Fibroblast of lung (primary cell): ENCODE measurements around the gene SLC6A16. TPM values are rescaled to one million over a fixed set of nuclear protein-coding genes. Genes with fewer than 3 reads are reported as not detected.

Source experiments
- DNase-seq, 2 donors: peaks; one replicate each; pipeline versions ENCODE4 v3.0.0 to v3.0.0-alpha.2; 2010; ENCODE audit warnings: low read depth in 2 of 2
- H2AFZ ChIP-seq: 2 replicates; pipeline ENCODE4 v1.5.1; 2012; ENCODE audit warnings: low read length, control low read depth, inconsistent platforms
- H3K27ac ChIP-seq: 2 replicates; pipeline ENCODE4 v1.5.1; 2011; ENCODE audit warnings: low read length, control low read depth; ENCODE audit not compliant: insufficient read depth
- H3K27me3 ChIP-seq: 2 replicates; pipeline ENCODE4 v1.5.1; 2011; ENCODE audit warnings: mild to moderate bottlenecking, low read length; ENCODE audit not compliant: control insufficient read depth, insufficient read depth
- H3K36me3 ChIP-seq: 2 replicates; pipeline ENCODE4 v1.5.1; 2011; ENCODE audit warnings: low read length; ENCODE audit not compliant: control insufficient read depth, insufficient read depth
- H3K4me1 ChIP-seq: 2 replicates; pipeline ENCODE4 v1.5.1; 2011; ENCODE audit warnings: low read length; ENCODE audit not compliant: control insufficient read depth, insufficient read depth; ENCODE audit errors: extremely low read depth
- H3K4me2 ChIP-seq: 2 replicates; pipeline ENCODE4 v1.5.1; 2011; ENCODE audit warnings: low read length, control low read depth; ENCODE audit not compliant: insufficient read depth; ENCODE audit errors: extremely low read depth
- H3K4me3 ChIP-seq, 4 experiments: fragments of 200-600 bp in 1 of 4; sonication (generic) in 1 of 4; replicated peaks in 1 of 4; 2 replicates each; pipeline ENCODE4 v1.5.1; 2011 to 2016; ENCODE audit warnings: low read length in 4 of 4, low read depth in 3 of 4, mild to moderate bottlenecking in 3 of 4, control low read depth in 2 of 4, inconsistent platforms in 1 of 4, mixed read lengths in 1 of 4; ENCODE audit not compliant: insufficient read depth in 1 of 4; ENCODE audit errors: control extremely low read depth in 1 of 4
- H3K79me2 ChIP-seq: 2 replicates; pipeline ENCODE4 v1.5.1; 2012; ENCODE audit warnings: mild to moderate bottlenecking, low read length, inconsistent platforms; ENCODE audit not compliant: control insufficient read depth, insufficient read depth
- H3K9ac ChIP-seq: 2 replicates; pipeline ENCODE4 v1.5.1; 2011; ENCODE audit warnings: mild to moderate bottlenecking, low read length, control low read depth; ENCODE audit not compliant: insufficient read depth
- H3K9me3 ChIP-seq: 2 replicates; pipeline ENCODE4 v1.5.1; 2012; ENCODE audit warnings: low read depth, low read length; ENCODE audit not compliant: control insufficient read depth, insufficient read depth
- H4K20me1 ChIP-seq: 2 replicates; pipeline ENCODE4 v1.5.1; 2011; ENCODE audit warnings: low read length; ENCODE audit not compliant: control insufficient read depth, insufficient read depth; ENCODE audit errors: extremely low read depth
- EZH2 ChIP-seq: IDR thresholded peaks from 2 replicates; pipeline ENCODE4 v1.5.1; 2012; ENCODE audit warnings: low read length, control low read depth, mild to moderate bottlenecking; ENCODE audit errors: missing control alignments
- polyA plus RNA-seq, 2 donors: library from polyadenylated mRNA; depleted of rRNA in 1 of 2; stranded (reverse) in 1 of 2; unstranded in 1 of 2; fragments of >200 nt; gene quantifications; 2 replicates each; pipeline ENCODE4 v1.2.1, GENCODE V29; 2011 to 2012; ENCODE audit warnings: missing spikeins in 1 of 2
- total RNA-seq: library from RNA; depleted of rRNA; stranded (reverse); fragments of >200 nt; gene quantifications from 2 replicates; pipeline ENCODE4 v1.2.1, GENCODE V29; 2014
- TF ChIP-seq, protein P1 (sequence below), 2 donors: IDR thresholded peaks in 1 of 2; conservative IDR thresholded peaks in 1 of 2; 1 replicate in 1 of 2; 2 replicates in 1 of 2; pipeline ENCODE4 v1.5.1; 2011 to 2012; ENCODE audit warnings: low read length in 2 of 2, control low read depth in 1 of 2, inconsistent platforms in 1 of 2, low read depth in 1 of 2, mild to moderate bottlenecking in 1 of 2

Gene SLC6A16
- total and polyA plus RNA-seq, 2 donors (not counting 1 experiment from before 2014, with no cell fraction given): under 0.01 to 0.62 TPM

DNA sequence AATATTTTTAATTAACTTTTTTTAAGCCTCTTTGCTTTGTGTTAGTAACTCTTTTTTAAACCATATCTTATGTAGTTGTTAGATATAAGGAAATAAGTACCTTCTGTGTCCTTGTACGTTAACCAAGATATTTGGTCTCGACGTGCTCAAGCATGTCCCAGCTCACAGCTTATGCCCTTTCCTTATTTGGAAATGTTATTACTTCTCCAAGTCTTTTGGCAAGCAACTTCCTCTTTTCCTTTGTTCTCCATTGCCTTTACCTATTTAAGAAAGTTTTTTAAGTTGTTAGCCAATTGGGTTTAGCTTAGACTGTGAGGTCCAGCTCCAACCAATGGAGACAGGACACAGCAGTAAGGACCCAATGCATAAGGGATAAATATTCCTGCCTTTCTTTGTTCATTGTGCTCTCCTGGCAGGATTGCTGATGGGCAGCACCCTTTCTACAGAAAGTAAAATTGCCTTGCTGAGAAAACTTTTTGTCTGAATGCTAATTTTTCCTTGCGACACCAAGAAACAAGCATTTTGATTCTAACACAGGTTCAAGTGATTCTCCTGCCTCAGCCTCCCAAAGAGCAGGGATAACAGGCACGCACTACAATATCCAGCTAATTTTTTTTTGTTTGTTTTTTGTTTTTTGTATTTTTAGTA, 43.8 kb upstream of the SLC6A16 start:
- H3K9ac ChIP-seq: no peak overlapping the region
- H3K36me3 ChIP-seq: no peaks in the 10 kb centered on the region
- no peak overlapping the region for H2AFZ ChIP-seq
- no peaks in the 10 kb centered on the region for H3K79me2 ChIP-seq
- DNase-seq: no peak
- H3K4me3 ChIP-seq: no peak overlapping the region
- TF ChIP-seq, protein P1, sequence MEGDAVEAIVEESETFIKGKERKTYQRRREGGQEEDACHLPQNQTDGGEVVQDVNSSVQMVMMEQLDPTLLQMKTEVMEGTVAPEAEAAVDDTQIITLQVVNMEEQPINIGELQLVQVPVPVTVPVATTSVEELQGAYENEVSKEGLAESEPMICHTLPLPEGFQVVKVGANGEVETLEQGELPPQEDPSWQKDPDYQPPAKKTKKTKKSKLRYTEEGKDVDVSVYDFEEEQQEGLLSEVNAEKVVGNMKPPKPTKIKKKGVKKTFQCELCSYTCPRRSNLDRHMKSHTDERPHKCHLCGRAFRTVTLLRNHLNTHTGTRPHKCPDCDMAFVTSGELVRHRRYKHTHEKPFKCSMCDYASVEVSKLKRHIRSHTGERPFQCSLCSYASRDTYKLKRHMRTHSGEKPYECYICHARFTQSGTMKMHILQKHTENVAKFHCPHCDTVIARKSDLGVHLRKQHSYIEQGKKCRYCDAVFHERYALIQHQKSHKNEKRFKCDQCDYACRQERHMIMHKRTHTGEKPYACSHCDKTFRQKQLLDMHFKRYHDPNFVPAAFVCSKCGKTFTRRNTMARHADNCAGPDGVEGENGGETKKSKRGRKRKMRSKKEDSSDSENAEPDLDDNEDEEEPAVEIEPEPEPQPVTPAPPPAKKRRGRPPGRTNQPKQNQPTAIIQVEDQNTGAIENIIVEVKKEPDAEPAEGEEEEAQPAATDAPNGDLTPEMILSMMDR (conservative IDR thresholded peaks at IDR 0.05 in 1 of 2, IDR thresholded peaks at IDR 0.05 in 1 of 2; ENCODE audit: low read depth in 1 of 2, low read length in 2 of 2): no peak
- TF ChIP-seq EZH2: no peak
- H3K27ac ChIP-seq: no peak overlapping the region
- no peaks in the 10 kb centered on the region for H3K9me3 ChIP-seq
- H3K4me2 ChIP-seq: no peak overlapping the region
- H3K4me1 ChIP-seq: no peaks in the 10 kb centered on the region
- no peaks in the 10 kb centered on the region for H4K20me1 ChIP-seq
- H3K27me3 ChIP-seq: no peaks in the 10 kb centered on the region

DNA sequence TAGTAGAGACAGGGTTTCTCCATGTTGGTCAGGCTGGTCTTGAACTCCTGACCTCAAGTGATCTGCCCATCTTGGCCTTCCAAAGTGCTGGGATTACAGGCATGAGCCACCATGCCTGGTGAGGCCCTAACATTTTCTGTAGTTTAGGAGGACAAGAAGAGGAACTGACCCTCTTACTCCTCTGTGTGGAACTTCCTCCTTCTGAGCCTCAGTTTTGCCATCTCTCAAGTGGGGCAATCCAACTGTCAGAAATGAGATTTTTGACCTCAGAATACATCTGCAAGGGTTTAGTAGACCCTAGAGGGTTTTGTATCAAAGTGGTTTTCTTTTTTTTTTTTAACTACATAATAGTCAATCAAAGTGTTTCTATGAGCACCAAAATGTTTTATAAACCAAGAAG, 41.1 kb upstream of the SLC6A16 start:
- DNase-seq: no peak
- no peaks in the 10 kb centered on the region for H4K20me1 ChIP-seq
- peaks cover 2% of the 10 kb centered on the region for H3K79me2 ChIP-seq
- no peak overlapping the region for H3K9ac ChIP-seq
- H3K4me3 ChIP-seq: no peak overlapping the region
- no peaks in the 10 kb centered on the region for H3K36me3 ChIP-seq
- no peak for TF ChIP-seq EZH2
- TF ChIP-seq, protein P1 (conservative IDR thresholded peaks at IDR 0.05 in 1 of 2, IDR thresholded peaks at IDR 0.05 in 1 of 2; ENCODE audit: low read depth in 1 of 2, low read length in 2 of 2): no peak
- H3K4me2 ChIP-seq: no peak overlapping the region
- peaks cover 6% of the 10 kb centered on the region for H3K4me1 ChIP-seq
- no peak overlapping the region for H2AFZ ChIP-seq
- no peaks in the 10 kb centered on the region for H3K9me3 ChIP-seq
- no peaks in the 10 kb centered on the region for H3K27me3 ChIP-seq
- H3K27ac ChIP-seq: no peak overlapping the region

DNA sequence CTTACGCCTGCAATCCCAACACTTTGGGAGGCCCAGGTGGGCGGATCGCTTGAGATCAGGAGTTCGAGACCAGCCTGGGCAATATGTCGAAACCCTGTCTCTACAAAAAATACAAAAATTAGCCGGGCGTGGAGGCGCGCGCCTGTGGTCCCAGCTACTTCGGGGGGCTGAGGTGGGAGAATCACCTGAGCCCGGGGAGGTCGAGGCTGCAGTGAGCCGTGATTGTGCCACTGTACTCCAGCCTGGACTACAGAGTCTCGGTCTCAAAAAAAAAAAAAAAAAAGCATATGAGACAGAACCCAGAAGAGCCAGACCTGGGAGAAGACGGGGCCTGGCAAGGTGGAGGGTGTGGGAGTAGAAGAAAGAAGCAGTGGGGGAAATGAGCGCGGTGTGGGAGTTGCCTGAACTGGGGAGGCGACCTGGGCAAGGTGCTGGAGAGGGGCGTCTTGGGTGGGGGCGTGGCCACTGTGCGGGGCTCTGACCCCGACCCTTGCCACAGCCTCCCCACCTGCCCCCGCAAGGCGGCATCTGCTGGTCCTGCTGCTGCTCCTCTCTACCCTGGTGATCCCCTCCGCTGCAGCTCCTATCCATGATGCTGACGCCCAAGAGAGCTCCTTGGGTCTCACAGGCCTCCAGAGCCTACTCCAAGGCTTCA, 39.2 kb upstream of the SLC6A16 start:
- no peak for DNase-seq
- Histone ChIP-seq H4K20me1 (no peaks in the 10 kb centered on the region), H3K4me3 (peak overlapping the region in 2 of 4 experiments; percentile 34 to 84), H3K79me2 (peaks cover 3% of the 10 kb centered on the region), H3K4me1 (peaks cover 6% of the 10 kb centered on the region), H3K9me3 (no peaks in the 10 kb centered on the region), H3K9ac (no peak overlapping the region), H3K27me3 (no peaks in the 10 kb centered on the region), H2AFZ (no peak overlapping the region), H3K27ac (no peak overlapping the region), H3K36me3 (peaks cover 4% of the 10 kb centered on the region), H3K4me2 (peak overlapping the region; percentile 77)
- TF ChIP-seq EZH2: no peak
- TF ChIP-seq, protein P1 (conservative IDR thresholded peaks at IDR 0.05 in 1 of 2, IDR thresholded peaks at IDR 0.05 in 1 of 2; ENCODE audit: low read depth in 1 of 2, low read length in 2 of 2): no peak
